Thyroid gland (tissue), 4 donors: ENCODE data around the gene SVOP.

Experiments used
- CTCF ChIP-seq, 6 experiments: fragments of 200-600 bp in 3 of 6; fragments of 450-650 bp in 3 of 6; sonication (generic) in 3 of 6; IDR thresholded peaks; one replicate each; pipeline ENCODE4 v1.5.1; 2016 to 2019; ENCODE audit warnings: antibody characterized with exemption in 6 of 6, mild to moderate bottlenecking in 2 of 6, inconsistent platforms in 1 of 6, moderate library complexity in 1 of 6
- POLR2A ChIP-seq, 2 donors: fragments of 450-650 bp; IDR thresholded peaks; one replicate each; pipeline ENCODE4 v1.6.1; 2017; ENCODE audit warnings: antibody characterized with exemption in 2 of 2, mild to moderate bottlenecking in 2 of 2, moderate library complexity in 1 of 2

GRCh38 chr12:109069307-109070271, 48.7 kb upstream of the SVOP start:
- TF ChIP-seq CTCF (IDR thresholded peaks at IDR 0.05), result no peak
- no peak for TF ChIP-seq POLR2A (IDR thresholded peaks at IDR 0.05)
